Measurements from ENCODE around the gene MUC6. TPM values are rescaled to one million over a fixed set of nuclear protein-coding genes. Genes with fewer than 3 reads are reported as not detected.

Gene MUC6
- total and polyA plus RNA-seq, 2 of the 8 experiments (the other 6 are each of a cell fraction or from before 2014, with no cell fraction given): not detected

- no peak for FAIRE-seq
- H3K4me2 ChIP-seq (ENCODE audit: insufficient read depth in 1 of 2, low read depth in 2 of 2, low read length in 2 of 2): no peak overlapping the region
These were observed 37.3 kb upstream of the MUC6 start for GRCh38 chr11:1073851-1074243.

More at GRCh38 chr11:1073851-1074243, 37.3 kb upstream of the MUC6 start:
- Histone ChIP-seq H3K9me3 (ENCODE audit: insufficient read depth in 2 of 2, low read depth in 1 of 2, low read length in 1 of 2) (no peaks in the 10 kb centered on the region), H3K79me1 (ENCODE audit: low read depth, low read length) (no peaks in the 10 kb centered on the region), H4K5ac (ENCODE audit: insufficient read length, low read depth, low read length) (no peak overlapping the region), H3K23me2 (ENCODE audit: low read depth, low read length) (peaks cover 6% of the 10 kb centered on the region; the same call in 1 of the 2 replicates), H2BK5ac (ENCODE audit: low read depth, low read length) (no peak overlapping the region), H4K20me1 (replicated peaks in 1 of 2; ENCODE audit: control insufficient read depth in 1 of 2, insufficient read depth in 2 of 2, low read length in 2 of 2) (peaks cover 0 to 2% of the 10 kb centered on the region in 2 experiments), H3K36me3 (ENCODE audit: control insufficient read depth in 2 of 4, insufficient read depth in 4 of 4, low read length in 3 of 4) (no peaks in the 10 kb centered on the region), H2AFZ (ENCODE audit: low read length) (no peak overlapping the region), H2BK12ac (ENCODE audit: low read depth, low read length) (no peak overlapping the region), H3K14ac (ENCODE audit: insufficient read length) (no peak overlapping the region), H3K4me3 (ENCODE audit: extremely low read depth in 1 of 4, insufficient read depth in 2 of 4, low read depth in 3 of 4, low read length in 4 of 4) (no peak overlapping the region), H2BK120ac (replicated peaks; ENCODE audit: low read depth, low read length) (no peak overlapping the region), H3K79me2 (ENCODE audit: control insufficient read depth in 1 of 2, insufficient read depth in 2 of 2, low read length in 2 of 2) (no peaks in the 10 kb centered on the region), H3K4me1 (replicated peaks in 1 of 4; ENCODE audit: control insufficient read depth in 3 of 4, insufficient read depth in 4 of 4, low read length in 3 of 4) (peaks cover 0 to 3% (median 0%) of the 10 kb centered on the region in 4 experiments; a peak in 2 of 7 replicates), H3K23ac (ENCODE audit: insufficient read length) (no peak overlapping the region), H3K27ac (ENCODE audit: low read depth, low read length) (no peak overlapping the region), H2AK5ac (ENCODE audit: low read depth, low read length) (no peak overlapping the region), H2BK20ac (ENCODE audit: low read length) (no peak overlapping the region), H3K18ac (ENCODE audit: extremely low read depth, low read length) (no peak overlapping the region; the same call in 1 of the 2 replicates), H2BK15ac (ENCODE audit: low read length) (no peak overlapping the region), H3K27me3 (replicated peaks in 1 of 4; ENCODE audit: control insufficient read depth in 3 of 4, extremely low read depth in 1 of 4, insufficient read depth in 3 of 4, low read length in 3 of 4) (peaks cover 0 to 2% (median 0%) of the 10 kb centered on the region in 4 experiments; a peak in 1 of 7 replicates), H3K4ac (replicated peaks; ENCODE audit: insufficient read length, low read depth, low read length) (peak overlapping the region; percentile 38), H3K56ac (replicated peaks; ENCODE audit: insufficient read length, low read depth, low read length) (no peak overlapping the region), H3K9ac (replicated peaks in 1 of 4; ENCODE audit: extremely low read depth in 1 of 4, low read depth in 3 of 4, low read length in 3 of 4) (no peak overlapping the region), H4K91ac (replicated peaks; ENCODE audit: insufficient read length, low read length) (no peak overlapping the region), H4K8ac (ENCODE audit: extremely low read depth, insufficient read depth, low read length) (peak overlapping the region; percentile 59; the same call in 1 of the 2 replicates)
- TF ChIP-seq YY1 (IDR thresholded peaks at IDR 0.05; ENCODE audit: low read depth, low read length): no peak
- no peak for TF ChIP-seq EZH2 (IDR thresholded peaks at IDR 0.05; ENCODE audit: low read depth, low read length, severe bottlenecking)
- no peak for TF ChIP-seq SUZ12 (IDR thresholded peaks at IDR 0.05; ENCODE audit: low read length)
- DNase-seq (ENCODE audit: low read depth in 1 of 2, low spot score in 2 of 2): no peak
- ChIA-PET POLR2A (ENCODE audit: partially characterized antibody) (no interaction called here), CTCF (ENCODE audit: partially characterized antibody) (interaction anchor here (1.0 to 2.3 kb wide), 3 partner anchors 21 to 176 kb away, joined by 3 to 7 read pairs (median 3); no protein-coding TSS in a partner anchor)
- 92% methylated on average over 10 of the region's 11 CpGs; no CpG with 5 or more reads in 1 of the 2 experiments for WGBS, 2 experiments (ENCODE audit: extremely low coverage in 1 of 2, insufficient coverage in 1 of 2, insufficient read length in 1 of 2, insufficient replicate concordance in 2 of 2, low coverage in 1 of 2, low lambda C conversion rate in 2 of 2, missing lambda C conversion rate in 1 of 2)

Data from H1 (cell line).